Measurements from ENCODE around the gene PVALEF.

The PVALEF gene

DNA sequence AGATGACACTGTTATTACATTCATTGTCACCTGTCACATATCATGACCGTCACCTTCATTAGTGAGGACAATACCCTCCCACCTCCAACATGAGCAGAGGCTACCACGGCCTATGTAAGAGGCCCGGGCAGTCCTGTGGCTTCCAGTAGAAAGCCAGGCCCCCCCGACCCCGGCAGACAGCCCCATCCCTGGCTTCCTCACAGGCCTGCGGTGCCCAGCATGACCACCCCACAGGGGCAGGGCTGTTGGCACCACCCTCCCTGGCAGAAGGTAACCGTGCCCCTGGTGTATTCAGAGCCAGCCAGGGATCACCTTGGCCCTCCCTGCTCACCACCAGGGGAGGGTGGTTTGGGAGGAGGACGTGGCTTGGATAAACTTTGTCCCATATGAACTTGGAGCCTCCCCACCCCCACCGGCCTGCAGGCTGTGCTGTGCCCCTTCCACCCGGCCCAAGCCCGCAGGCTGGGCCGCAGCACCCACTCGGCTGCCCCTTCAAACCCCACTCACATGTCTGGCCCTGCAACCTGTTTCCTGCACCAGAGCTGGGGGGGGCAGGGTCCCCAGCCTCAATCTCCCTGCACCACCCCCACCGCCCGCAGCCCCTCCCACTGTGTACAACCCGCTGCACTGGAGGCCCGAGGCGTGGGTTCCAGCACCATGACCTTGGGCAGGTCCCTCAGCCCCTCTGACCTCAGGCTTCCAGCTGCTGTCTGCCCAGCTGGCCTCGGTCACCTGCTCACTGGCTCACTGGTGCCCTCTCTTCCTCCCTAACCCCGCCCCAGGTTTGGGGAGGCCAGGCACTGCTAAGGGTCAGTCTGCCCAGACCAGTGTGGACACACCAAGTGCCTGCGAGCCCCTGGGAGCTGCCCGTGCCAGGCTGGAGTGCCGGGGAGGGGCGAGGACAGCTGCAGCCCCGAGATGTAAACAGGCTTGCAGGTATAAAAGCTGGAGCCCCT, 13.1 kb downstream of the PVALEF start:
- H3K4me3 ChIP-seq (ENCODE audit: low read depth, low read length) = no peak overlapping the region
- DNase-seq (ENCODE audit: low read depth) = no peak

DNA sequence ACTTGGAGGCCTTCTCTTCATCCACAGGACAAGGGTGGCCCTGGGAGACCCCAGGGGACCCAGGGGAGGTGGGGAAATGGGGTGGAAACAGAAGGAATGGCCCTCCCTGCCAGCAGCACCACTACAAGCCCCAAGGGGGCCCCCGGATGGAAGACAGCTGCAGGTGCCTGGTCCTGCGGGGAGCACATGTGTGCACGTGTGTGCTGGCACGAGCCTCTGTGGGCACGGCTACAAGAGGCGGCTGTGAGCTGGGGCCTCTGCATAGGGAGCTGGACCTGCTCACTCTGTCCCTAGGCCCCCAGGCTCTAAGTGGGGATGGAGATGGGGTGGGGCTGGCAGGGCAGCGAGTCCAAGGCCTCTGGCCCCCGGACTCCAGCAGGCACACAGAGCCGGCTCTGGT, 13.9 kb downstream of the PVALEF start:
- H3K4me3 ChIP-seq (ENCODE audit: low read depth, low read length) = no peak overlapping the region
- DNase-seq (ENCODE audit: low read depth) = no peak

DNA sequence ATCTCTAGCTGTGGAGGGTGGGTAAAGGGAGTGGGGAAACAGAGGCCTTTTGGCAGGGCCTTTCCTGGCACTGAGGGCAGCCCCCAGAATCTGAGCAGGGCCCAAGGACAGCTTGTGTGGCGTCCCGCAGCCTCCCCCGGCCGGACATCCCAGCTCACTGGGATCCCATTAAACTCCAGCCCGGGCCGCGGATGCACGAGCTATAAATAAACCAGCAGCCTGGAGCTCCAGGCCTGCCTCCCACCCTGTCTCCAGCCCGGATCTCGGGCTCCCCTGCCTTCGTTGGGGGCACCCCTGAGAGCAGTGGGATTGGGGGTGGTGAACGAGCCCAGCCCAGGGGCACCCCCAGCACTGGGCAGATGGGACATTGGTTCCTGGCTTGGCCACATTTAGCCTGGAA, 14.6 kb downstream of the PVALEF start:
- H3K4me3 ChIP-seq (ENCODE audit: low read depth, low read length) = no peak overlapping the region
- no peak for DNase-seq (ENCODE audit: low read depth)

DNA sequence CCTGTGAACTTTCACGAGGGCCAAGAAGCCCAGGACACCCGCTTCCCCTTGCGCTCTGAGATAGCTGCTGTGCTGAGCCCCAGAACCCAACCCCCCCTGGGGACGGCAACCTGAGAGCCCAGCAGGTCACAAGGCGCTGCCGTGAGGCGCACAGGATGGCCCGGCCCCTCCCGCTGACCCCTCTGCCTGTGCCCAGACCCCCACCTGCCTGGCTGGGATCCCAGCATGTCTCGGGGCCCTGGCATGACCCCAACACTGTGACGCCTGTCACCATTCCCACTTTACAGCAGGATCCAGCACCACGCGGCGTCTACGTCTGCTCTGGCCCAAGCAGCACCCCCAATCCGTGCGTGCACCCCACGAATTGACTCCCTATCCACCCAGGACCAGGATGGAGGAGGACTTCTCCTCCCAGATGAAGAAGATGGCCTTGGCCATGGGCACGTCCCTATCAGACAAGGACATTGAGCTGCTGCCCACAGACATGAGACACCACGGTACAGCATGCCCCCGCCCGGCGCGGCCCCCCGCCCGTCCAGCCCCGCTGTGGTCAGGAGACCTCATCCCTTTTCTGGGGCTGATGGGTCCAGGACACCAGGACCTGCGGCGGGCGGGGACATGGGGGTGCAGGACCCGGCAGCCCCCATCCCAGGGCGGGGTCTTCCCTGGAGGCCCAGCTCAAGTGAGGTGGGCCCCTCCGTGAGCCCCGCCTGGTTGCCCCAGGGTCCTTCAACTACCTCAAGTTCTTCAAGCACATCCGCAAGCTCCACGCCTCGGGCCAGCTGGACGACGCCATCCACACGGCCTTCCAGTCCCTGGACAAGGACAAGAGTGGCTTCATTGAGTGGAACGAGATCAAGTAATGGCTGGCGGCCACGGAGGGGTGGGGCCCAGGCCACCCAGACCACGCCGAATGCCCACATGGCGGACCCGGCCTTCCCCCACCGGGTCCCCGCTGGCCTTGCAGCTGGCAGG, 15.8 kb downstream of the PVALEF start:
- no peak for DNase-seq (ENCODE audit: low read depth)
- no peak overlapping the region for H3K4me3 ChIP-seq (ENCODE audit: low read depth, low read length)

DNA sequence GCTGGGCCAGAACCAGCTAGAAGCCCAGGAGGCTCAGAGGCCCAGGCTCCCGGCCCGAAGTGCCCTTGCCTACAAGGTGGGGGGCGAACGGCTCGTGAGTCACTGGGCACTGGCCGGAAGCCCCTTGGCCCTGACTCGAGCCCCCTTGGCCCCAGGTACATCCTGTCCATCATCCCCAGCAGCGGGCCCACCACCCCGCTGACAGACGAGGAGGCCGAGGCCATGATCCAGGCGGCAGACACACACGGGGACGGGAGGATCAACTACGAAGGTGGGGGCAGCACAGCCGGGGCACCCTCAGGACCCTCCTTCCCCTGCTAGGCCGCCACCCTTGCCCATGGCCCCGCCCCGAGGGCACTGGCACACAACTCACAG, 16.5 kb downstream of the PVALEF start:
- no peak for DNase-seq (ENCODE audit: low read depth)
- H3K4me3 ChIP-seq (ENCODE audit: low read depth, low read length) = no peak overlapping the region

DNA sequence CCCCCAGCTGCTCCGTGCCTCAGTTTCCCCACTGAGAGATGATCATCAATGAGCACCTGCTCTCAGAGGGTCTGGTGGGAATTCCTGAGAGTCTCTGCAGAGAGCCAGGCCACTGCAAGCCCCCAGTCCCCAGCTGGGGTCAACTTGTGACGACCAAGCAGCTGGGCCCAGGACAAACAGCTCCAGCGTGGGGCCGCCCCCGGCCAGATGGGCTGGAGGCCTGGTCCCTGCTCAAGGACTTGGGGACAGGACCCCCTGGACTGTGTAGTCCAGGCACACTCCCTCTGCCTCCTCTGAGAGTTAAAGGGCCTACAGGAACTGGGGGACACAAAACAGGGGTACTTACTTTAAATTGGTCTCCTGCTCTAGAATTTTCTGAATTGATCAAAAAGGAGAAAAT, 17.3 kb downstream of the PVALEF start:
- H3K4me3 ChIP-seq (ENCODE audit: low read depth, low read length) = no peak overlapping the region
- DNase-seq (ENCODE audit: low read depth) = no peak

DNA sequence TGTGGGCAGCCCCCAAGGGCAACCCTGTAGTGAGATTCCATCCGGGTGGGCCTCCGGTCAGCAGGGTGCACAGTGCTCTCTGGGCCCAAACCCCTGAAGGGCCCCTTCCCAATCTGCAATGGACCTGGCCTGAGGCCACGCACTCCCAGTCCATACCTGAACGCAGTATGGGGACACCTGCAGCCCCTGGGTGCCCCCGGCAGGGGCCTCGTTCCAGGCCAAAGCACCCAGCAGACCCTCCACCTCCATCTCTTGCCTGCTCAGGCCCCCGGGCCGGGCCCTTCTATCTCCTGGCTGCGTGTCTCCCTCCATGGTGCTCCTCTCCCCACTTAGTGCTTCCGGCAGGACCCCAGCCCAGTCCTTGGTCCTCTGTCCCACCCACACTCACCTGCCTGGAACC, 18.0 kb downstream of the PVALEF start:
- H3K4me3 ChIP-seq (ENCODE audit: low read depth, low read length) = no peak overlapping the region
- DNase-seq (ENCODE audit: low read depth) = no peak

DNA sequence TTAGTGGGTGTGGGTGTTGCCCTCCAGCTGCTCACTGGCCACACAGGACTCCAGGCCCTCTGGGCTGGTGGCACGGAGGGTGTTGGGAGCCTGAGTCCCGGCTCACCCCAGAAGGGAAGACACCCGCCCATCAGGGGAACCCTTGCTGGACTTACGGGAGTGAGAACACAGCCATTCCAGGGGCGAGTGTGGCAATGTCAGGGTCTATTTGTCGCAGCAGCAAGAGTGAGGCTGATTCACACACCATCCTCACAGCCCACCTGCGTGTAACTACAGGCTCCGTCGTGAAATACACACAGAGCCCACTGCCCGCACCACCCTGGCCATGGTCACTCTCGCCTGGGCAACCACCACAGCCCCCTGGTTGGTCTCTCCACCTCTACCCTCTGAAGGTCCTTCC, 18.5 kb downstream of the PVALEF start:
- DNase-seq (ENCODE audit: low read depth) = no peak
- H3K4me3 ChIP-seq (ENCODE audit: low read depth, low read length) = no peak overlapping the region

DNA sequence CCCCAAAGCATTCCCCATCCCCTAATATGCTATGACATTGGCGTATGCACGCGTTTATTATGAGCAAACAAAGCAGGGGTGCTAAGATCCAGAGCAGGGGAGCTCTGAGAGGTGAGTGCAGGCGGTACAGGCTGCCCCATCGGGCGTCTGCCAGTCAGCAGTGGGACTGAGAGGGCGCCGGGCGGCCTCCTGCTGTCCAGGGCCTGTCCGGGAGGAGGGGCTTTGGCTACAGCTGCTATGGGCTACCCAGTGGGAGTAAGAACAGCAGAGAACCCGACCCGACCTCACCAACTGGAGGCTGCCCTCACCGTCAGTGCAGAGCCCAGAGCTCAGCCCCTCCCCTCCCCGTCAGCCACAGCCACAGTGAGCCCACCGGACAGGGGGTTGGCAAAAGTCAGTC, 19.2 kb downstream of the PVALEF start:
- DNase-seq (ENCODE audit: low read depth) = no peak
- H3K4me3 ChIP-seq (ENCODE audit: low read depth, low read length) = no peak overlapping the region

DNA sequence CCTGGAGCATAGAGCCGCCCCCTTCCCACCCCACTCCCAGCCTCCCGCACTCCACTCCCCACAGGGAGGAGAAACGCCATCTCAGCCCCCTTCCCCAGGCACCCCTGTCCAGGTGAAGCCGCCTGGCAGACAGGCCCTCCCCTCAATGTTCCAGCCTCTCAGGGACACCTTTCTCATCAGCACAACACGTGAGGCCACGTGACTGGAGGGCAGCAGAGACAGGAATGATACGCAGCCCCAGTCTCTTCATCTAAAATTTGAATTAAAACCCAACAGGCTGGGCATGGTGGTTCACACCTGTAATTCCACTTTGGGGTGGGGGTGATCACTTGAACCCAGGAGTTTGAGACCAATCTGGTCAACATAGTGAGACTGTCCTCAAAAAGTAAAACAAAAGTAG, 20.9 kb downstream of the PVALEF start:
- H3K4me3 ChIP-seq (ENCODE audit: low read depth, low read length) = no peak overlapping the region
- DNase-seq (ENCODE audit: low read depth) = no peak

DNA sequence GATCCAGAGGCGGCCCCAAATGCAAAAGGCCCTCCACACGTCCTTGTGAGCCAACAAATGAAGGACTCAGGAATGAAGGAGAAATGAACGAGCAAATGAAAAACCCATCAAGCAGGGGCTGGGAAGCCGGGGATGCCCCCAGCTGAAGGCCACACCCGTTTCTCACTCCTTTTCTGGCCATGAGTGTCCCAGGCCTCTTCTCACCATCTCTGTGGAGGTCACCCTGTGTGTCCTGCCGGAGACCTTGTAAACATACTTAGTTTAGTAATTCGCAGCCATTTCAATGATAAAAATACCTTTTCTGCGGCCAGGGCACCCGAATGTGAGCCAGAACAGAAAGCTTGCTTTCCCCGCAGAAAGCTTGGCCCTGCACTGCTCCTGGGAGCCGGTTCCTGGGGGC, 21.8 kb downstream of the PVALEF start:
- no peak overlapping the region for H3K4me3 ChIP-seq (ENCODE audit: low read depth, low read length)
- no peak for DNase-seq (ENCODE audit: low read depth)

DNA sequence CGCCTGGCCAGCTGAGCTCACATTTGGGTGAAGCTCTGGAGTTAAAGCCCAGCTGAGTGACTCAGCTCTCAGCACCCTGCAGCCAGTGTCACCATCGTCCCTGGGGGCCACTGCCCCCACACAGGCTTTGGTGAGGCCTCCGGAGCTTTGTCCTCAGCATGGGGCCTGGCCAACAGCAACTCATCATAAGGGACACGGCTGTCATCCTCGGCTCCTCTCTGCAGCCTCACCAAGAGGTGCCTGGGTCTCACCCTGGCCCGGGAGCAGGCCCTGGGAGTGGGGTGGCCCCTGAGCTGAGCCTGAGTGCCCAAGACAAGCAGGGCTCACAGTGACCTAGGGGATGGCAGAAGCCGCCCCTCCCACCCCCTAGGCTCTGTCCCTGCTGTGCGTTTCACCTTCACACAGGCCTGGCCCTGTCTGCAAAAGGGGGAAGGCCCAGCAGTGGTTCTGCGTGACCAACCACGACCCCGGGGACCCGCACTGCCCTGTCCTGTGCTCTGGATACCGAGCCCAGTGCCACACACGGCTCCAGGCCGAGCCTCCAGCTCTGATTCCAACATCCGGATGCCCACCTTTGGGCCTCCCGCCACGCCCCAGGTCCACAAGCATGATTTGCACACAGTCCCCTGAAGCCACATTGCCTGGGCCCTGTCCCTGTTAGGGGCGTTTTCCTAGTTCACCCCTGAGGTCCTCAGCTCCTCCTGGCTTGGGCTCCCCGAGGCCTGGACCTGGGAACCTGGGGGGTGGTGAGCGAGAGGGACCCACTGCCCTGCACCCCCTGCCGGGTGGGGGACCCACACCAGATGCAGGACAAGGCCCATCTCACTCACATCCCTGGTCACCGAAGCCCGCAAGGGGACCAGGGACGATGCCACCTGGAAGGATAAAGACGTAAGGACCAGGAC, 22.5 kb downstream of the PVALEF start:
- DNase-seq (ENCODE audit: low read depth) = no peak
- H3K4me3 ChIP-seq (ENCODE audit: low read depth, low read length) = no peak overlapping the region

DNA sequence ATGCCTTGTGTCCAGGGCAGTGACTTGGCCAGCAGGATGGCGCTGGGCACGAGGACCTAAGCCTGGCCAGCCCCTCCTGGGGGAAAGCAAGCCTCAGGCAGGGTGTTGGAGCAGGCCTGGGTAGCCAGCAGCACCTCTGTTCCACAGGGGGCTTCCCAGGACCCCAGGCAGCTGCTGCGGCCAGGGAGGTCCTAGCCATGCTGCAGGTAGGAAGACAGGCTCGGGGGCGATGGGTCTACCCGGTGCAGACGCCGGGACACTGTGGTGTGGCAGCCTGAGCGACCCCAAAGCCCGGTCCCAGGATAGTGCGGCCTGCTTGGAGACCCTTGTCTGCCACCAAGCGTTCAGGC, 23.2 kb downstream of the PVALEF start:
- H3K4me3 ChIP-seq (ENCODE audit: low read depth, low read length) = no peak overlapping the region
- no peak for DNase-seq (ENCODE audit: low read depth)

DNA sequence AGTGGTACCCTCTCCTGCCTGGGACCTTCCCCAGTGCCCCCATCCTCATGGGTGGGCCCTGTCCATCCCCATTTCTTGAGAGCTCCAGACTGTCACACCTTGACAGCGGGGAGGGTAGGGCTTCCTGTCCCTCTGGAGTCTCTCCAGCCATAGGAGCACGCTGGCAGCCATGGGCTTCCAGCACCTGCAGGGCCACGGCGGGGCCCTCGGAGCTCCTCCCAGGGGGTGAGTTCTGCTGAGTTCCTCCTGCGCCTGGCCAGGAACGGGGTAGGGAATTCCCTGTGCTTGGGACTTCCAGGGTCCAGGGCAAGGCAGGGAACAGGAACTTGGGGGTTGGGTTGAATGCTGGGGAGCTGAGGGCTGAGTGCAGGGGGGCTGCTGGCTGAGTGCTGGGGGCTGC, 23.7 kb downstream of the PVALEF start:
- no peak overlapping the region for H3K4me3 ChIP-seq (ENCODE audit: low read depth, low read length)
- no peak for DNase-seq (ENCODE audit: low read depth)

DNA sequence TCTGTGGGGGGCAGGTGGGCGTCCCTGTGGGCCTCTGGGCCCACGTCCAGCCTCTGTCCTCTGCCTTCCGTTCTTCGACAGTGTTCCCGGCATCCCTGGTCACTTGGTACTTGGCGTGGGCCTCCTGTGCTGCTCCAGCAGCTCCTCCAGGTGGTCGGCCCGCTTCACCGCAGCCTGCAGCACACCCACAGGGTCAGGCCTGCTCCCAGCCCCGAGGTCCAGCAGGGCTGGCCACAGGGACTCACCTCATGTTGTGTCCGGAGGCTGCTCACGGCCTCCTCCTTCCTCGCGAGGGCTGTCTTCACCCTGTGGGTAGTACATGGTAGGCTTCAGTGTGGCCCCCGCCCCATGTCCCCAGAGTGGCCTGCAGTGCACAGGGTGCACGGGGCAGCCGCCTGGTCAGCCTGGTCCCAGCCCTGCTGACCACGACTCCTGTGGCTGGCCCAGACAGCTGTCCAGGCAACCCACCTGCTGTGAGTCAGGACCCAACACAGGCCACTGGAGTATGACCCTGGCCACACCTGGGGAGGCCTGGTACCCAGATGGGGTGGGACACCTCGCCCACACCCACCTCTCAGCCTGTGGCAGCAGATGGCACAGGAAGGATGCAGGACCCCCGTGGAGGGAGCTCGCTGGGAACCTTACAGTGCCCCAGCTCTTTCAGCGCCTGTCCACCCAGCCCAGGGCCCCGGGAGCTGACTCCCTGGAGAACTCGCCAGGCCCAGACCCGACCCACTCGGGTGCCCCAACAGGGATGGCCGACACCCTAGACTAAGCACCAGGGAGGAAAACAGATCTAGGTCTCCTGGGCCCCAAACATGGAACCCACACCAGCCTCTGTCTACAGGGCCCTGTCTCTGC, 24.6 kb downstream of the PVALEF start:
- no peak for DNase-seq (ENCODE audit: low read depth)
- no peak overlapping the region for H3K4me3 ChIP-seq (ENCODE audit: low read depth, low read length)

DNA sequence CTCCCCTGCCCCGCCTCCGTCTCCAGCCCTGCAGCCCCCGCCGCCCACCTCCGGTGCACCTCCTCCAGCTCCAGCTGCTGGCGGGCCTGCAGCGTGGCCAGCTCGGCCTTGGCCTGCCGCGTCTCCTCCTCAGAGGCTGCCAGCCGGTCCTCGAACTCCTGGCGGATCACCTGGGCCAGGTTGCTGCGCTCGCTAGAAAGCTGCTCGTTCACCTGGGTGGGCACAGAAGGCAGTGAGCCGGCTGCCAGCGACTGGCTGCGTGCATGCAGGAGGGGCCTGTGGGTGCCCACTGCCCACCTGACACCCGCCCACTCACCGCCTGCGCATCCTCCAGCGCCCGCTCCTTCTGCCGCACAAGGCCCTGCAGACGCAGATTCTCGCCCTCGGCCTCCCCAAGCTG, 25.3 kb downstream of the PVALEF start:
- no peak overlapping the region for H3K4me3 ChIP-seq (ENCODE audit: low read depth, low read length)
- DNase-seq (ENCODE audit: low read depth) = no peak

DNA sequence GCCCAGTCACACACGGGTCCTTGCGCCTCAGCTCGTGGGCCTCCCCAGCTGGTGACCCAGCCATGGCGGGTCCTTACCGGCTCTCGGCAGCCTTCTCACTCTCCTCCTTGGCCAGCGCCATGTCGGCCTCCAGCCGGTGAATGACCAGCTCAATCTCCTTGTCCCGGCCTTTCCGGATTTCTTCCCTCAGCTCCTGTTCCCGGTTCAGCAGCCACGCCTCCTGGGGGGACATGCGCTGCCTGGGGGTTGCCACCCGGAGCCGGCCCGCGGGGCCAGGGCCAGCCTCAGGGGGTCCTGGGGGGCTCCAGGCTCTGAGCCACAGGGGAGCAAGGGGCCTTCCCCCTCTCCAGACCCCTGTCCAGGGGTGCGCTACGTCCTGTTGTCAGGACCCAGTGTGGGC, 25.8 kb downstream of the PVALEF start:
- no peak overlapping the region for H3K4me3 ChIP-seq (ENCODE audit: low read depth, low read length)
- DNase-seq (ENCODE audit: low read depth) = no peak

DNA sequence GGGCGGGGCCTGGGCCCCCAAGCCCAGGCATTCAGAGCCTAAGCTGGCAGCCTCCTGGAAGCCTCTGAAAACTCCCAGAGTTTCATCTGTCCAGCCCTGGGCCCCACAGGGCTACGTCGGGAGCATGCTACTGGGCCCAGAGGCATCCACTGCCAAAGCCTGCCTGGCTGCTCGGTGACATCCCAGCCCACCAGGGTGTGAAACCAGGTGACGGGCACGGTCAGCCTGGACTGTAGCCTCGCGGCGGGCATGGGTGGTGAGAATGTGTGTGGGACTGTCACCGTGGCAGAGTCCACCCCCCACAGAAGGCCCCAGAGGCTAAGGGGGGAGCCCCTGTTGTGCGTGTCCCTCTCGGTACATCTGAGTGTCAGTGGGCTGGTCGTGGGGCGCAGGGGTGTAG, 26.3 kb downstream of the PVALEF start:
- no peak for DNase-seq (ENCODE audit: low read depth)
- no peak overlapping the region for H3K4me3 ChIP-seq (ENCODE audit: low read depth, low read length)
